ENCODE data around the gene PLA2G4E. TPM values are rescaled to one million over a fixed set of nuclear protein-coding genes. Genes with fewer than 3 reads are reported as not detected.

Gene PLA2G4E
- total and polyA plus RNA-seq, 9 of the 15 experiments (the other 6 are each of a cell fraction or from before 2014, with no cell fraction given): 0.03 TPM; not detected in 8

GRCh38 chr15:41972253-41973242 lies 48.3 kb downstream of the PLA2G4E start, which contains the start of gene EHD4 (continued):
- TF ChIP-seq TCF7 (IDR thresholded peaks at IDR 0.05; ENCODE audit: borderline replicate concordance) (no peak; the same call in 1 of the 2 replicates), ZKSCAN8 (CRISPR knock-in tag; IDR thresholded peaks at IDR 0.05) (no peak), ZNF431 (CRISPR knock-in tag; IDR thresholded peaks at IDR 0.05) (no peak), ILK (tag; IDR thresholded peaks at IDR 0.05; ENCODE audit: borderline replicate concordance, low read depth) (no peak), ETV5 (CRISPR knock-in tag; IDR thresholded peaks at IDR 0.05; ENCODE audit: low read depth) (peak; percentile 56; the same call in 1 of the 2 replicates), USF1 (CRISPR knock-in tag; IDR thresholded peaks at IDR 0.05) (no peak; the same call in 1 of the 2 replicates), MTA3 (IDR thresholded peaks at IDR 0.05; ENCODE audit: borderline replicate concordance) (peak; percentile 67; the same call in 1 of the 2 replicates), CREM (IDR thresholded peaks at IDR 0.05; ENCODE audit: low read depth) (peak; percentile 96), MGA (IDR thresholded peaks at IDR 0.05) (peak; percentile 64), STAT5A (IDR thresholded peaks at IDR 0.05; ENCODE audit: borderline replicate concordance, low read length) (no peak), NR4A1 (CRISPR knock-in tag; IDR thresholded peaks at IDR 0.05) (no peak), NR4A1 (tag; IDR thresholded peaks at IDR 0.05) (peak; percentile 44), HDGF (IDR thresholded peaks at IDR 0.05) (no peak), POLR2AphosphoS2 (IDR thresholded peaks at IDR 0.05; ENCODE audit: low read length) (no peak)
